Thoracic aorta (tissue), 2 donors: ENCODE results near the gene GNRHR. TPM values are rescaled to one million over a fixed set of nuclear protein-coding genes. Genes with fewer than 3 reads are reported as not detected.

Experiments
- ATAC-seq: fragments of 150-250 bp; one replicate; pipeline ENCODE4 v1.8.0; 2017; ENCODE audit warnings: low read depth; ENCODE audit not compliant: insufficient number of reproducible peaks, low FRiP score
- DNase-seq: peaks from one replicate; pipeline ENCODE4 v3.0.0-alpha.2; 2020; ENCODE audit warnings: low spot score
- H3K27ac ChIP-seq, 2 donors: fragments of 200-600 bp; sonication (generic); 1 replicate in 1 of 2; 2 replicates in 1 of 2; pipeline ENCODE4 v1.5.1; 2016; ENCODE audit warnings: mild to moderate bottlenecking in 2 of 2, moderate library complexity in 2 of 2
- H3K27me3 ChIP-seq: fragments of 200-600 bp; sonication (generic); replicated peaks from 2 replicates; pipeline ENCODE4 v1.6.0; 2016; ENCODE audit warnings: mild to moderate bottlenecking; ENCODE audit not compliant: insufficient read depth
- H3K36me3 ChIP-seq: fragments of 200-600 bp; sonication (generic); one replicate; pipeline ENCODE4 v1.5.1; 2016
- H3K4me1 ChIP-seq, 2 donors: fragments of 200-600 bp; sonication (generic); 1 replicate in 1 of 2; 2 replicates in 1 of 2; pipeline versions ENCODE4 v1.5.1 to v1.6.0; 2016; ENCODE audit warnings: low read depth in 2 of 2, mild to moderate bottlenecking in 1 of 2; ENCODE audit not compliant: control insufficient read depth in 1 of 2
- H3K4me3 ChIP-seq: fragments of 200-600 bp; sonication (generic); 2 replicates; pipeline ENCODE4 v1.5.1; 2016; ENCODE audit warnings: mild to moderate bottlenecking
- H3K9me3 ChIP-seq: fragments of 200-600 bp; sonication (generic); 2 replicates; pipeline ENCODE4 v1.5.1; 2016
- total RNA-seq, 2 donors: library from RNA; depleted of rRNA; stranded (reverse); fragments of >200 nt; gene quantifications; one replicate each; pipeline versions ENCODE4 v1.1.0 to v1.2.3, GENCODE V29; 2016
- TF ChIP-seq, protein P1 (sequence below): fragments of 200-600 bp; sonication (generic); IDR thresholded peaks from one replicate; pipeline ENCODE4 v1.5.1; 2019; ENCODE audit warnings: antibody characterized with exemption

Gene GNRHR
- total RNA-seq, 2 donors from 2014 or later, result not detected

- no peaks in the 10 kb centered on the region for H3K9me3 ChIP-seq
- H3K27me3 ChIP-seq, result no peaks in the 10 kb centered on the region
- ATAC-seq, result no peak
- TF ChIP-seq, protein P1, sequence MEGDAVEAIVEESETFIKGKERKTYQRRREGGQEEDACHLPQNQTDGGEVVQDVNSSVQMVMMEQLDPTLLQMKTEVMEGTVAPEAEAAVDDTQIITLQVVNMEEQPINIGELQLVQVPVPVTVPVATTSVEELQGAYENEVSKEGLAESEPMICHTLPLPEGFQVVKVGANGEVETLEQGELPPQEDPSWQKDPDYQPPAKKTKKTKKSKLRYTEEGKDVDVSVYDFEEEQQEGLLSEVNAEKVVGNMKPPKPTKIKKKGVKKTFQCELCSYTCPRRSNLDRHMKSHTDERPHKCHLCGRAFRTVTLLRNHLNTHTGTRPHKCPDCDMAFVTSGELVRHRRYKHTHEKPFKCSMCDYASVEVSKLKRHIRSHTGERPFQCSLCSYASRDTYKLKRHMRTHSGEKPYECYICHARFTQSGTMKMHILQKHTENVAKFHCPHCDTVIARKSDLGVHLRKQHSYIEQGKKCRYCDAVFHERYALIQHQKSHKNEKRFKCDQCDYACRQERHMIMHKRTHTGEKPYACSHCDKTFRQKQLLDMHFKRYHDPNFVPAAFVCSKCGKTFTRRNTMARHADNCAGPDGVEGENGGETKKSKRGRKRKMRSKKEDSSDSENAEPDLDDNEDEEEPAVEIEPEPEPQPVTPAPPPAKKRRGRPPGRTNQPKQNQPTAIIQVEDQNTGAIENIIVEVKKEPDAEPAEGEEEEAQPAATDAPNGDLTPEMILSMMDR, result no peak
- DNase-seq, result no peak
- peaks cover 0 to 8% of the 10 kb centered on the region in 2 donors for H3K4me1 ChIP-seq
- H3K4me3 ChIP-seq, result no peak overlapping the region
- no peak overlapping the region for H3K27ac ChIP-seq
- H3K36me3 ChIP-seq, result peaks cover 5% of the 10 kb centered on the region
Observed at GRCh38 chr4:67696061-67696460, 58.1 kb downstream of the GNRHR start.

DNA sequence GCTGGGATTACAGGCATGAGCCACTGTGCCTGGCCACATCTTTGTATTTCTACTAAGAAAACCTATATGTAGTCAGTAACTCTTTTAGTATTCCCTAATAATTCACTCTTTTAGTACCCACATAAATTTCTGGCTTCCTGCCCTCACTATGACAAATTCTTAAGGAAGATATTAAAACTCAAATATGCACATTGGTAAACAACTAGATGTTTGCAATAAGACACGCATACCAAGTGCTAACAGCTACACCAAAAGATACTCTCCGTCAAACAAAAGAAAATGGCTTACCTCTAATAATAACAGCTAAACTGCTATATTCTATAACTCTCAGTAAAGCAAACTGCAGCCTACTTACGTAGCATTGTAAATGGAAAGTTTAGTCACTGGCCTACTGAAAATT lies 59.5 kb downstream of the GNRHR start:
- Histone ChIP-seq H3K27ac (no peak overlapping the region), H3K4me1 (peaks cover 0 to 1% of the 10 kb centered on the region in 2 donors), H3K9me3 (no peaks in the 10 kb centered on the region), H3K27me3 (no peaks in the 10 kb centered on the region), H3K36me3 (peaks cover 5% of the 10 kb centered on the region), H3K4me3 (no peak overlapping the region)
- no peak for ATAC-seq
- no peak for DNase-seq
- TF ChIP-seq, protein P1, result no peak

- Histone ChIP-seq H3K4me1 (no peaks in the 10 kb centered on the region), H3K4me3 (no peak overlapping the region), H3K27me3 (no peaks in the 10 kb centered on the region), H3K36me3 (peaks cover 5% of the 10 kb centered on the region), H3K9me3 (no peaks in the 10 kb centered on the region), H3K27ac (no peak overlapping the region)
- no peak for ATAC-seq
- TF ChIP-seq, protein P1, result no peak
- DNase-seq, result no peak
Observed at GRCh38 chr4:67691328-67691727, 62.9 kb downstream of the GNRHR start.

Other genes with a start within 250 kb of the GNRHR start
- 10 to 100 TPM; 25.3 to 38.8 TPM for gene CENPC, start 208.9 kb downstream of the GNRHR start, total RNA-seq
- gene STAP1, start 195.7 kb downstream of the GNRHR start, total RNA-seq, result under 1 TPM; 0.78 to 0.81 TPM
- gene UBA6, start 53.2 kb downstream of the GNRHR start, total RNA-seq, result 10 to 100 TPM; 28.3 to 94.5 TPM
- gene TMPRSS11D, start 129.6 kb upstream of the GNRHR start, total RNA-seq, result not detected
- not detected for gene TMPRSS11A, start 209.1 kb upstream of the GNRHR start, total RNA-seq